Glutamatergic neuron (in vitro differentiated cells): ENCODE results near the gene DHRS13. TPM values are rescaled to one million over a fixed set of nuclear protein-coding genes. Genes with fewer than 3 reads are reported as not detected.

Source experiments
- DNase-seq: peaks from one replicate; pipeline ENCODE4 v3.0.0; 2022
- H3K27ac Mint-ChIP-seq: one replicate; pipeline ENCODE4 v1.8.0; 2020; ENCODE audit warnings: mild to moderate bottlenecking, mixed read lengths, inconsistent platforms; ENCODE audit not compliant: unreplicated experiment
- H3K27me3 Mint-ChIP-seq: one replicate; pipeline ENCODE4 v1.8.0; 2020; ENCODE audit warnings: mild to moderate bottlenecking, moderate library complexity, mixed read lengths, inconsistent platforms; ENCODE audit not compliant: unreplicated experiment
- H3K36me3 Mint-ChIP-seq: one replicate; pipeline ENCODE4 v1.8.0; 2020; ENCODE audit warnings: mild to moderate bottlenecking, mixed read lengths, inconsistent platforms; ENCODE audit not compliant: unreplicated experiment
- H3K4me1 Mint-ChIP-seq: one replicate; pipeline ENCODE4 v1.8.0; 2020; ENCODE audit warnings: mild to moderate bottlenecking, low read depth, mixed read lengths, inconsistent platforms; ENCODE audit not compliant: unreplicated experiment
- H3K4me3 Mint-ChIP-seq: one replicate; pipeline ENCODE4 v1.8.0; 2020; ENCODE audit warnings: mild to moderate bottlenecking, mixed read lengths, inconsistent platforms; ENCODE audit not compliant: unreplicated experiment
- H3K9me3 Mint-ChIP-seq: one replicate; pipeline ENCODE4 v1.8.0; 2020; ENCODE audit warnings: mild to moderate bottlenecking, moderate library complexity, mixed read lengths, inconsistent platforms; ENCODE audit not compliant: unreplicated experiment
- total RNA-seq: library from RNA; stranded (reverse); fragmentation: NEBNext Ultra II Directional; extraction: Animal tissue kit (Norgen Biotek cat#: 25700); gene quantifications from one replicate; pipeline ENCODE4 v1.2.1, GENCODE V29; 2021; ENCODE audit not compliant: unreplicated experiment
- TF ChIP-seq, protein P1 (sequence below): fragments of 200-600 bp; sonication (generic); IDR thresholded peaks from one replicate; pipeline ENCODE4 v1.5.0; 2021; ENCODE audit not compliant: partially characterized antibody, unreplicated experiment

Gene DHRS13
- total RNA-seq, 1 donor from 2014 or later, result 17.0 TPM

DNA sequence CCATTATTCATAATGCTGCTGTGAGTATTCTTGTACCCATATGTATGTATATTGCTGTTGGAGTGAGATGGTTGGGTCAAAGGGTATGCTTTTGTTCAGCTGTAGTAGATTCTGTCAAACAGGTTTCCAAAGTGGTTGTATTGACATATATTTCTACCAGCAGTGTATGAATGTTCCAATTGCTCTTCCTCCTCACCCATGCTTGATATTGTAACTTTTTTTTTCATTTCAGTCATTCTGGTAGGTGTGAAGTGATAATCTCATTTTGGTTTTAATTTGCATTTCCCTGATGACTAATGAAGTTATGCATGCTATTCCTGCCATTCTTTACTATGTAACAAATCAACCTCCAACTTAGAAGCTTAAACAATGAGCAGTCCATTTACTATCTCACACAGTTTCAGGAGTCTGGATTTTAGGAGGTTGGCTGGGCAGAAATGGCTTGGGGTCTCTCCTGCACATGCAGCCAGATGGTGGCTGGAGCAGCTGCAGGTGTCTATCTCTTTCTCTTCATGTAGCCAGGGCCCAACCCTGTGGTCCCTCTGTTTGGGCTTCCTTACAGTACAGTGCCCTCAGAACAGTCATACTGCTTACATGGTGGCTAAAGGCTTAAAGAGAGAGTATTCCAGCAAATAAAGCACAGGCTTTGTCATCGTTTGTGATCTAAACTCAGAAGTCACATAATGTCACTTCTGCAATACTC lies 26.9 kb downstream of the DHRS13 start:
- Mint-ChIP-seq H3K27me3 (peaks cover under 1% of the 10 kb centered on the region), H3K27ac (no peak overlapping the region), H3K4me1 (peaks cover 2% of the 10 kb centered on the region), H3K4me3 (no peak overlapping the region), H3K9me3 (peaks cover 11% of the 10 kb centered on the region), H3K36me3 (peaks cover 15% of the 10 kb centered on the region)
- DNase-seq, result no peak
- TF ChIP-seq, protein P1, sequence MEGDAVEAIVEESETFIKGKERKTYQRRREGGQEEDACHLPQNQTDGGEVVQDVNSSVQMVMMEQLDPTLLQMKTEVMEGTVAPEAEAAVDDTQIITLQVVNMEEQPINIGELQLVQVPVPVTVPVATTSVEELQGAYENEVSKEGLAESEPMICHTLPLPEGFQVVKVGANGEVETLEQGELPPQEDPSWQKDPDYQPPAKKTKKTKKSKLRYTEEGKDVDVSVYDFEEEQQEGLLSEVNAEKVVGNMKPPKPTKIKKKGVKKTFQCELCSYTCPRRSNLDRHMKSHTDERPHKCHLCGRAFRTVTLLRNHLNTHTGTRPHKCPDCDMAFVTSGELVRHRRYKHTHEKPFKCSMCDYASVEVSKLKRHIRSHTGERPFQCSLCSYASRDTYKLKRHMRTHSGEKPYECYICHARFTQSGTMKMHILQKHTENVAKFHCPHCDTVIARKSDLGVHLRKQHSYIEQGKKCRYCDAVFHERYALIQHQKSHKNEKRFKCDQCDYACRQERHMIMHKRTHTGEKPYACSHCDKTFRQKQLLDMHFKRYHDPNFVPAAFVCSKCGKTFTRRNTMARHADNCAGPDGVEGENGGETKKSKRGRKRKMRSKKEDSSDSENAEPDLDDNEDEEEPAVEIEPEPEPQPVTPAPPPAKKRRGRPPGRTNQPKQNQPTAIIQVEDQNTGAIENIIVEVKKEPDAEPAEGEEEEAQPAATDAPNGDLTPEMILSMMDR, result no peak

DNA sequence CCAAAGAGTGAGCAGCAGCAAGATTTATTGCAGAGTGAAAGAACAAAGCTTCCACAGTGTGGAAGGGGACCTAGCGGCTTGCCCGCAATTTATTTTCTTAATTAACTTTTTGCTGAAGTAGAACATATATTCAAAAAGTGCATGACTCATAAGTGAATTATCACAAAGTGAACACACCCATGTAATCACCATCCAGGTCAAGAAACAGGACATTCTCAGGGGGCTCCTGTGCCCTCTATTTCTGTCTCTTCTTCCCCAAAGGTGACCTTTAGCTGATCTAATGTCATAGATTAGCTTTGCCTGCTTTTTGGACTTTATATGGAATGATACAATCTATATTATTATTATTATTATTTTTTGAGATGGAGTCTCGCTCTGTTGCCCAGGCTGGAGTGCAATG lies 28.1 kb downstream of the DHRS13 start:
- TF ChIP-seq, protein P1, result no peak
- H3K4me3 Mint-ChIP-seq, result no peak overlapping the region
- no peak overlapping the region for H3K27ac Mint-ChIP-seq
- peaks cover 10% of the 10 kb centered on the region for H3K36me3 Mint-ChIP-seq
- no peak for DNase-seq
- H3K9me3 Mint-ChIP-seq, result peaks cover 8% of the 10 kb centered on the region
- H3K4me1 Mint-ChIP-seq, result peaks cover 2% of the 10 kb centered on the region
- peaks cover 1% of the 10 kb centered on the region for H3K27me3 Mint-ChIP-seq

DNA sequence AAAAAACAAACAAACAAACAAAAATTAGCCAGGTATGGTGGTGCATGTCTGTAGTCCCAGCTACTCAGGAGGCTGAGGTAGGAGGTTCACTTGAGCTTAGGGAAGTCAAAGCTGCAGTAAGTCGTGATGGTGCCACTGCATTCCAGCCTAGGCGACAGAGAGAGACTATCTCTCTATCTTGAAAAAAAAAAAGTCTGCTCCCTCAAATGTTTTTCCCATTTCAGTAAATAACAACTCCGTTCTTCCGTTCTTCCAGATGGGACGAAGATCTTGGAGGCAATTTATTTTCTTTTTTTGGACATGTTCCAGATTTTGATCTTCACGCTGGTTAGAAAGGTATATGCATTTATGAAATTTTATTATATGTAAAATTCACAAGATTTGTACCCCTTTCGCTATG lies 29.0 kb downstream of the DHRS13 start:
- Mint-ChIP-seq H3K4me1 (peaks cover 2% of the 10 kb centered on the region), H3K9me3 (peaks cover 5% of the 10 kb centered on the region), H3K4me3 (no peak overlapping the region), H3K36me3 (peaks cover 10% of the 10 kb centered on the region), H3K27ac (no peak overlapping the region), H3K27me3 (peaks cover 1% of the 10 kb centered on the region)
- DNase-seq, result no peak
- TF ChIP-seq, protein P1, result no peak

DNA sequence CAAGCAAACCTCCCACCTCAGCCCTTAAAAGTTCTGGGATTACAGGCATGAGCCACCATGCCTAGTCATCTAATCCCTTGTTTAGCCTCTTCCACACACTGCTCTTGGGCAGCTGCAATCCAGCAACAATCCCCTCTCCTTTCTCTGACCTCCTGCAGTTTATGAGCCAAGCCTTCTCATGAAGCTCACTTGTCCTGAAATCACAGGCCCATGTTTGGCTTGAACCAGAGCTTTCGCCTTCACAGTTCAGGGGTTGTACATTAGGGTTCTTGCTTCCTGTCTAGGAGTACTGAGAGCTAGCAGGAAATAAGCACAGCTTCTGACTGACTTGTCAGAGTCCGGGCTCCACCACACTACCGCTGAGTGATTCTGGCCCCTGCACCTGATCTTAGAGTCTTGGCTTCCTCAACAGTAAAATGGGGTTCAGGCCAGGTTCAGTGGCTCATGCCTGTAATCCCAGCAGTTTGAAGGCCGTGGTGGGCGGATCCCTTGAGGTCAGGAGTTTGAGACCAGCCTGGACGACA lies 31.8 kb downstream of the DHRS13 start:
- H3K9me3 Mint-ChIP-seq, result peaks cover 5% of the 10 kb centered on the region
- no peak for DNase-seq
- peaks cover 1% of the 10 kb centered on the region for H3K27me3 Mint-ChIP-seq
- no peak overlapping the region for H3K27ac Mint-ChIP-seq
- TF ChIP-seq, protein P1, result no peak
- H3K4me1 Mint-ChIP-seq, result peaks cover 5% of the 10 kb centered on the region
- H3K4me3 Mint-ChIP-seq, result no peak overlapping the region
- peaks cover 4% of the 10 kb centered on the region for H3K36me3 Mint-ChIP-seq

DNA sequence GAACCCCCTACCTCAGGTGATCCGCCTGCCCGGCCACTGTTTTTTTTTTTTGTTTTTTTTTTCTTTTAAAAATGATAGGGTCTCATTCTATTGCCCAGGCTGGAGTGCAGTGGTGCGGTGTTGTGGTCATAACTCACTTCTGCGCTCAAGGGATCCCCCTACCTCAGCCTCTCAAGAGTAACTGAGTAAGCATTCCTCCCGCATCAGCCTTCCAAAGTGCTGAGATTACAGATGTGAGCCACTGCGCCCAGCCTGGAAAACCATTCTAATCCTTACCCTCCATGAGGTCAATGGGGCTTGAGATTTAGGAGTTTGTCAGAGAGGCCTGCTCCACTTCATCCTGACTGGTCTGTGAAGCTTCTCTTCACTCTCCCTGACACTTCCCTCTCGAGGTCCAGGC lies 35.6 kb downstream of the DHRS13 start:
- no peak for DNase-seq
- Mint-ChIP-seq H3K4me1 (peaks cover 4% of the 10 kb centered on the region), H3K27me3 (peaks cover 1% of the 10 kb centered on the region), H3K36me3 (no peaks in the 10 kb centered on the region), H3K27ac (no peak overlapping the region), H3K4me3 (no peak overlapping the region), H3K9me3 (peaks cover 7% of the 10 kb centered on the region)
- TF ChIP-seq, protein P1, result no peak
